NT2/D1 (cell line): ENCODE measurements around the gene SERPINA1.
A peak's percentile ranks its signal among the peaks of the same experiment; 100 is the strongest.

ENCODE experiments used
- DNase-seq: peaks from one replicate; pipeline ENCODE4 v3.0.0-alpha.2; 2011; ENCODE audit warnings: low read depth, low spot score
- H3K27me3 ChIP-seq: 2 replicates; pipeline ENCODE4 v1.6.0; 2011; ENCODE audit warnings: mild to moderate bottlenecking; ENCODE audit not compliant: insufficient read length, insufficient read depth
- H3K36me3 ChIP-seq: 2 replicates; pipeline ENCODE4 v1.6.1; 2011; ENCODE audit warnings: mild to moderate bottlenecking, low read length, mixed read lengths; ENCODE audit not compliant: insufficient read depth, insufficient read length
- H3K4me1 ChIP-seq: 2 replicates; pipeline ENCODE4 v1.5.1; 2011; ENCODE audit not compliant: insufficient read depth, insufficient read length
- H3K4me3 ChIP-seq: 2 replicates; pipeline ENCODE4 v1.5.1; 2011; ENCODE audit warnings: low read depth; ENCODE audit not compliant: insufficient read length
- H3K9ac ChIP-seq: 2 replicates; pipeline ENCODE4 v1.6.0; 2011; ENCODE audit warnings: low read depth; ENCODE audit not compliant: insufficient read length
- H3K9me3 ChIP-seq: 2 replicates; pipeline ENCODE4 v1.5.1; 2011; ENCODE audit warnings: mild to moderate bottlenecking, low read length; ENCODE audit not compliant: insufficient read depth
- SUZ12 ChIP-seq: IDR thresholded peaks from 2 replicates; pipeline ENCODE4 v1.6.1; 2011; ENCODE audit not compliant: insufficient read length, insufficient read depth; ENCODE audit errors: extremely low read depth
- YY1 ChIP-seq: IDR thresholded peaks from 2 replicates; pipeline ENCODE4 v1.6.1; 2011; ENCODE audit not compliant: insufficient read length, insufficient read depth
- ZNF274 ChIP-seq: IDR thresholded peaks from 2 replicates; pipeline ENCODE4 v1.6.1; 2011; ENCODE audit warnings: mild to moderate bottlenecking, low read depth, low read length

SERPINA1 gene

DNA sequence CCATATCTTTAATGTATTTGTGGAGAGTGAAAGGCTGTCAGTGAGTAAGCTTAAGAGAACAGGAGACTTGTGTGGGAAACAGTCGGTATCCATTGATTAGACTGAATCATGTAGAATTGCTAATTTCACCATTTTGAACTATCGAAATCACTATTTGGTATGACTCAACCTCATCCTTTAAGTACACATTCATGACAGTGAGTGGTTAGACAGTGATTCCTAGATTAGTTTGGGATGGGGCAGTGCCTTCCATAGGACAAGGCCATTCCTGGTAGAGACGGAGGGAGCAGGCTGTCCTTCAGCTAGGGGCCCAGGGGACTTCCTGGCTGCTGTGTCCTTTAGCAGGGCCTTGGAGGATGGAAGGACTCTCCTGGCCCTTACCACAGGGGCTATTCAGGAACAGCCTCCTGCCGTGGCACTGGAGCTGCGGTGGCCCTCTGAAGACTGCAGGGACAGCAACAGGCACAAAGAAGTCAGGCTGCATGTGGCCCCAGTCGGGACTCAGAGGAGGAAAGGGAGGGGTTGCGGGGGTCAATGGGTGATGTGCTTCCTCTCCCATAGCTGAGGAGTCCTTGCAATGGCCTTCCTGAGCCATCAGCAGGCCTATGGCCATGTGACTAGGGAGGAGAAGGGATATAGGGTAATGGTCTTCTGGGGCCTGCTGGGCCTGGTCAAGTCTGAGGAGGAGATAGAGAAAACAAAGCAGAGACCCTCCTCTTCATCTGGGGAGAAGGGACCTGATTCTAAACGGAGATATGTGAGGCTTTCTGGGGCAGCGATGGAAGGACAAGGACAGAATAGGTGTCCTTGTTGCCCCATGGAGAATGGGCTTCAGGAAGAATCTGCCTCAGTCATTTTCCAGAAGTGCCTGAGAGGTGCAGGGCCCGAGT, 11.2 kb downstream of the SERPINA1 start:
- no peak overlapping the region for H3K9ac ChIP-seq
- no peaks in the 10 kb centered on the region for H3K36me3 ChIP-seq
- H3K9me3 ChIP-seq = no peaks in the 10 kb centered on the region
- H3K4me3 ChIP-seq = no peak overlapping the region
- no peak for TF ChIP-seq SUZ12
- no peak for TF ChIP-seq ZNF274
- no peak for TF ChIP-seq YY1
- no peaks in the 10 kb centered on the region for H3K27me3 ChIP-seq
- DNase-seq = no peak
- H3K4me1 ChIP-seq = no peaks in the 10 kb centered on the region

DNA sequence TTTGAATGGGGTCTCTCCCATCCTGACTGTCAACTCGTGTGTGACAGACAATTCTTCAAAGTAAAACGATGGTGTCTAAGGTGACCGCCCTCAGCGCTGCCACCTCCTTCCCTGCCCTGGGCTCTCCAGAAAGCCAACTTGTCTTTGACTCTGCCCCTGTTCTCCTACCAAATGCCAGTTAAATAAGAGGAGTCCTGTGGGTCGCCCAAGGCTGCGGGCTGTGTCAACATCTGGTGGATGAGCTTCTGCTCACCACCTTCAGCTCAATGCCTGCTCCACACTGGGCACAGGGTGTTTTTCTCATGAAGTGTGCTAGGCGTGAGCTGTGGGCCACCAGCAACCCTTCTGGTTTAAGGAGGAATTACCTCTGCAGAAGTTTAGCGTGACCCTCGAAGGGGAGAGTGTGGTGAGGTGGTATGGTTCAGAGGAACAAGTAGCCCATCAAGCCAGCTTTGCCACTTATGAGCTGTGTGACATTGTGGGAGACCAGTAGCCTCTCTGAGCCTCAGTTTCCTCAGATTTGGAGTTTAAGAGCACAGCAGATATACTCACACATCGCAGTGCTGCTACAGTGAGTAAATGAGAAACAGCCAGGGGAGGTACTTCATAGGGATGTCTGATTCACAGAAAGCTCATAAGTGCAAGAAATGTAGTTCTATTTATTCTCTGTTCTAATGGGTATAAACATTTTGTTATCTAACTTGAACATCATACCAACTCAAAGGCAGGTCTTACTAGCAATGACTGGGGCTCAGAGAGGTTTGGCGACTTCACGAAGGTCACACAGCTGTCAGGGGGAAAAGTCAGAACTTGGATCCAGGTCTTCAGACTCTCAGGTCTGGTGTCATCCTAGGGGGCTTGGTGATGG, 12.1 kb downstream of the SERPINA1 start:
- no peaks in the 10 kb centered on the region for H3K9me3 ChIP-seq
- no peaks in the 10 kb centered on the region for H3K36me3 ChIP-seq
- no peak for TF ChIP-seq SUZ12
- no peak for TF ChIP-seq YY1
- no peak for TF ChIP-seq ZNF274
- no peak overlapping the region for H3K9ac ChIP-seq
- no peaks in the 10 kb centered on the region for H3K27me3 ChIP-seq
- H3K4me3 ChIP-seq = no peak overlapping the region
- H3K4me1 ChIP-seq = no peaks in the 10 kb centered on the region
- DNase-seq = no peak

DNA sequence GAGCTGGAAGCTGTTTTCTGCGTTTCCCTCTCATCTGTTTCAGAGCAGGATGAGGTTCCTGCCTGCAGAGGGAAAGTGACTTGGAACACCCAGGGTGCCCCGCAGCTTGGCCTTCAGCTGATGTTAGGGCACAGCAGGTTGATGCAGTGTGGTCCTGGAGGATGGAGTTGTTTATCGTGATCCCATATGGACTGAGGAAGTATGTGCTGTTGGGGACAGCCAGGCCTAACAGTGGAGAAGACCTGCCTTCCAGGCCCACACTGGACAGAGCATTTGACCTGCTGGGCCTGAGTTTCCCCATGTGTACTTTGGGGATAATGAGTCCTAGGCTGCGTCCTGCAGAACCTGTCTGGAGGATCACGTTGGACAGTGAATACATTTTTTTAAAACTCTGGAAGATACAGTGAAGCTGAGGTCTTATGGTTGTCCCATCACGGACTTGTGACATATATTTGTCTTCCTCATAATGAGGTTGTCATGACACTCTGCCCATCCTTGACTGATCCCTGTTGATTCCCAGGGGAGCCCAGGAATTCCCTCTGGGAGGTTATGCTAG, 12.8 kb downstream of the SERPINA1 start:
- DNase-seq = no peak
- H3K4me3 ChIP-seq = no peak overlapping the region
- no peaks in the 10 kb centered on the region for H3K9me3 ChIP-seq
- H3K9ac ChIP-seq = no peak overlapping the region
- no peaks in the 10 kb centered on the region for H3K36me3 ChIP-seq
- H3K4me1 ChIP-seq = no peaks in the 10 kb centered on the region
- H3K27me3 ChIP-seq = no peaks in the 10 kb centered on the region
- TF ChIP-seq YY1 (no peak), ZNF274 (no peak), SUZ12 (no peak)

DNA sequence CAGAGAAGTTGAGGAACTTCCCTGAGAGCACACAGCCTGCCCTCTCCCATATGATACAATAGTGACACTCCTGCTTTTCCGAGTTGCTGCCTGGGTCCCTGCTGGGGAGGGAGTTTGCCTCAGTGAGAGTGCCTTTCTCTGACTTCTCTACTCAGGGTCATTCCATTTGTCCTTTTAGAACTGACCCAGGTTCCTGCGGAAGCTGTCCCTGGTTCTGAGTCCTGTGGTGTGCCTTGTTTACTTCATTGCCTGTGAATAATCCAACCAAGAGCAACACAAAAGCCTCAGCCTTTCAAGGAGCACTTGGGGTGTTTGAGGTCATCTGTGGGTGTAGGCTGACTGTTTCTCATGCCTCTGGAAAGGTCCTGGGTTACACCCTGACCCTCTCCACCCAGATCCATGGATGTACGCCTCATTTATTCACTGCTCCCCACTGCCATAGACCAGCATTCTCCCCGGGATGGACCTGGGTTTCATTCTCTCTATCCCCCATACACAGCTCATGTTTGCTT, 13.6 kb downstream of the SERPINA1 start:
- no peaks in the 10 kb centered on the region for H3K4me1 ChIP-seq
- no peak for DNase-seq
- no peaks in the 10 kb centered on the region for H3K27me3 ChIP-seq
- no peaks in the 10 kb centered on the region for H3K9me3 ChIP-seq
- H3K9ac ChIP-seq = peak overlapping the region; percentile 18
- H3K36me3 ChIP-seq = no peaks in the 10 kb centered on the region
- TF ChIP-seq ZNF274 (no peak), SUZ12 (no peak), YY1 (no peak)
- no peak overlapping the region for H3K4me3 ChIP-seq

DNA sequence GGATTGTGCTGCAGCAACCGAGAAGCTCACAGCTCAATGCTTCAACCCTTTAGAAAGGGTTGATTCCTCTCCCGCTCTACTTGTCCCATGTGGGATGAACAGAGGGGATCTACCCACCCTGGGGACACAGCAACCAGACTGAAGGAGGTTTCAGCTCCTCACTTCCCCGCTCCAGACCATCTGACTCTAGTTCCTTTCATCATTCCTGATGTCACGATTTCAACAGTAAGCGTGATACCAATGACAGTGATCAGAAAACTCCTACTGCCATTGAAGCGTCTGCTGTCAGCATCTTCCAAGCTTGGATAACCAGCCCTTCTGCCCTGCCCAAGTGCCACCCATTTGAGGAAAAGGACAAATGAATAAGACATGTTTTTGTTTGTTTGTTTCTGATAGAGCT, 14.3 kb downstream of the SERPINA1 start:
- Histone ChIP-seq H3K9me3 (no peaks in the 10 kb centered on the region), H3K36me3 (no peaks in the 10 kb centered on the region), H3K4me3 (no peak overlapping the region), H3K27me3 (no peaks in the 10 kb centered on the region), H3K4me1 (no peaks in the 10 kb centered on the region), H3K9ac (no peak overlapping the region)
- TF ChIP-seq ZNF274 (no peak), YY1 (no peak), SUZ12 (no peak)
- DNase-seq = no peak

DNA sequence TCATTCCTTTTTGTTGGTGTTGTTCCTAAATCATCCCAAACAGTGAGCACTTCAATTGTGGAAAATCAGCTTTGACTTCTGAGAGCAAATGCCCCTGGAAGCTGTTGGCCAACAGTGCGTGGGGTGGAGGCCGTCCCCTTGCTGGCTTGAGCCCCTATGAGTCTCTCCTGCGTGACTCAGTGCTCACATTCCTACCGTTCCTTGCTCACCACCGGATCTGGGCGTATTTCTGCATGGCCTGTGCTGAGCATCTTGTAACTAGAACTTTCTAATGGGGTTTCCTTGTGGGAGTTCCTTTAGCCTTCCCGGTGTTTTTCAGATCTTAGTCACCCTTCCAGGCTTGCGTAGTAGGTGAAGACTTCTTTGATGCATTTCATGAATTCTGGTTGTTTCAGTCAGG, 14.7 kb downstream of the SERPINA1 start:
- no peak for DNase-seq
- Histone ChIP-seq H3K36me3 (no peaks in the 10 kb centered on the region), H3K9me3 (no peaks in the 10 kb centered on the region), H3K9ac (no peak overlapping the region), H3K4me1 (peaks cover under 1% of the 10 kb centered on the region), H3K4me3 (no peak overlapping the region), H3K27me3 (no peaks in the 10 kb centered on the region)
- TF ChIP-seq YY1 (no peak), SUZ12 (no peak), ZNF274 (no peak)

DNA sequence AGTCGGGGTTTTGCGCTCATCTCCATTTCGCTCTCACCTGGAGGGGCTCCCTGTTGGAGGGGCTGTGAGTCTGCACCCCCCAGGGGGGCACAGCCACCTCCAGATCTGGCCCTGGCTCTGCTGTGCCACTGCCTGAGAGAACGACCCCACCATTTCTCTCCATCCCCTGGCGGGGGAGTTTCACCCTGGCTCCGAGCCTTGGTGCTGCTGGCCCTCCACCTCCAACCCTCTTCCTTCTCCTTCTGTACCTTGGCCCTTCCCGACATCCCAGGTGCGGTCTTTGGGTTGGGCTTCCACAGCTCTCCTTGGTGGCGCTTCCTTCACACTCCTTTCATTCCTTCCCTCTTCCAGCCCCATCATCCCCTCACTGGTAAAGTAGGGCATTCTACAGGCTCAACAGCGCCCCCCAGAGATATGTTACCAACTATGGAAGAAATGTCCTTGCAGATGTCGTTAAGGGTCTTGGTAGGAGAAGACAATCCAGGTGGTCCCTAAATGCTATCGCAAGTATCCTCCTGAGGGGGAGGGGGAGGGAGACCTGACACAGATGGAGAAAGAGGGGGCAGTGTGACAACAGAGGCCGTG, 16.3 kb downstream of the SERPINA1 start:
- Histone ChIP-seq H3K9ac (no peak overlapping the region), H3K4me1 (peaks cover 4% of the 10 kb centered on the region), H3K4me3 (no peak overlapping the region), H3K9me3 (no peaks in the 10 kb centered on the region), H3K36me3 (no peaks in the 10 kb centered on the region), H3K27me3 (no peaks in the 10 kb centered on the region)
- TF ChIP-seq ZNF274 (no peak), YY1 (no peak), SUZ12 (no peak)
- DNase-seq = no peak
